NAMALWA (cell line): Measurements from ENCODE around the gene HOOK2.
A peak's percentile ranks its signal among the peaks of the same experiment; 100 is the strongest.
"Not testable (repeated sequence)": the region's sequence is repeated elsewhere in the genome, so short reads cannot be mapped to it uniquely, and the experiment has no call there.

Experiments
- DNase-seq: peaks from one replicate; pipeline ENCODE4 v3.0.0-alpha.2; 2015; ENCODE audit warnings: low spot score

The HOOK2 gene

GRCh38 chr19:12774588-12775555 lies at the start of gene HOOK2:
Gene HOOK2, minus strand, starts transcription at chr19:12775552. Its CDS starts 103 bp downstream, at chr19:12775449.
- no peak for DNase-seq

- peak; percentile 28 for DNase-seq
Measured at GRCh38 chr19:12821761-12822160, 46.4 kb upstream of the HOOK2 start.

GRCh38 chr19:12817810-12818209 lies 42.5 kb upstream of the HOOK2 start:
- not testable (repeated sequence) for DNase-seq

GRCh38 chr19:12817188-12817587 lies 41.8 kb upstream of the HOOK2 start:
- not testable (repeated sequence) for DNase-seq

GRCh38 chr19:12815088-12815487 lies 39.7 kb upstream of the HOOK2 start:
- DNase-seq = no peak

- DNase-seq = peak; percentile 92
Measured at GRCh38 chr19:12806242-12807081, 31.1 kb upstream of the HOOK2 start, which contains the start of gene RNASEH2A. Gene RNASEH2A, plus strand, starts transcription at chr19:12806584. Its CDS starts 90 bp downstream, at chr19:12806674.

GRCh38 chr19:12804051-12804450 lies 28.7 kb upstream of the HOOK2 start:
- no peak for DNase-seq

- DNase-seq = no peak
Measured at GRCh38 chr19:12802267-12803106, 27.1 kb upstream of the HOOK2 start.

- peak; percentile 73 for DNase-seq
Measured at GRCh38 chr19:12801466-12802266, 26.3 kb upstream of the HOOK2 start, which contains the start of the genes PRDX2 and THSD8. Gene PRDX2, minus strand, starts transcription at chr19:12801800. Its CDS starts 539 bp downstream, at chr19:12801261. Gene THSD8, plus strand, starts transcription at chr19:12802069. Its CDS starts 3 bp downstream, at chr19:12802072.

- no peak for DNase-seq
Measured at GRCh38 chr19:12800923-12801465, 25.6 kb upstream of the HOOK2 start.

GRCh38 chr19:12800466-12800770 lies 25.1 kb upstream of the HOOK2 start:
- no peak for DNase-seq

GRCh38 chr19:12799742-12800465 lies 24.6 kb upstream of the HOOK2 start:
- no peak for DNase-seq

- not testable (repeated sequence) for DNase-seq
Measured at GRCh38 chr19:12797607-12798006, 22.3 kb upstream of the HOOK2 start.

- DNase-seq = no peak
Measured at GRCh38 chr19:12797141-12797587, 21.8 kb upstream of the HOOK2 start.

- peak; percentile 89 for DNase-seq
Measured at GRCh38 chr19:12796146-12797071, 21.1 kb upstream of the HOOK2 start.

- no peak for DNase-seq
Measured at GRCh38 chr19:12794971-12795381, 19.6 kb upstream of the HOOK2 start.

GRCh38 chr19:12794196-12794941 lies 19.0 kb upstream of the HOOK2 start:
- no peak for DNase-seq
